ENCODE measurements around the gene CSTF3.

DNA sequence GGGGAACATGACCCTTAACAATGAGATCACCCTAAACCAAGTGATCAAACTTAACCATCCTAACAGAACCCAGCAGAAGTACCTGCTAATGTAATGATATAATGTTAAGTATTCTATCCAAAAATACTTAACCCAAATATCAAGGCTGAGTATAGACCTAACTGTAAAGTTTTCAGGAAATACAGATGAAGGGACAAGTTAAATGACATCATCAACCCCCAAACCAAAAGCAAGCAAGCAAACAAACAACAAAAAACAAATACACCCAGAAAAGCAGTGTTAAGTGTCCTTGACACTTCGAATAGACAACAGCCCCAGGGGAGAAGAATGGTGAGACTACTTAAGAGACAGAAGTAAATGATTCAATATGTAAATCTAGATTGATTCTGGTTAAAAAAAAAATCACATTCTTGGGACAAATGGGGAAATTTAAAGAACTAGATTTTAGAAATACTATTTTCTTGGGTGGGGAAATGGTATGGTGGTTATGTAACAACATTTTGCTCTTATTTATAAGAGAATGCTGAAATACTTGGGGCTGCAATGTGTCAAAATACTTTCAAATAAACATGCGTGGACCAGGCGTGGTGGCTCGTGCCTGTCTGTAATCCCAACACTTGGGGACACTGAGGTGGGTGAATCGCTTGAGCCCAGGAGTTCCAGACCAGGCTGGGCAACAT is 2.5 kb downstream of the CSTF3 start:
- TF ChIP-seq EZH2 (IDR thresholded peaks at IDR 0.05; ENCODE audit: borderline replicate concordance, control insufficient read depth, low read depth, low read length) (no peak), ETV6 (conservative IDR thresholded peaks at IDR 0.05 in 1 of 2, IDR thresholded peaks at IDR 0.05 in 1 of 2; ENCODE audit: borderline replicate concordance in 1 of 2, low read depth in 1 of 2) (no peak), ZNF274 (IDR thresholded peaks at IDR 0.05; ENCODE audit: insufficient read depth, insufficient read length) (no peak), SRF (IDR thresholded peaks at IDR 0.05; ENCODE audit: low read depth in 2 of 2, low read length in 2 of 2) (no peak), MTA3 (IDR thresholded peaks at IDR 0.05; ENCODE audit: borderline replicate concordance, low read length) (no peak), KAT2A (conservative IDR thresholded peaks at IDR 0.05; ENCODE audit: control insufficient read depth, low read depth, low read length) (no peak), HDAC6 (IDR thresholded peaks at IDR 0.05; ENCODE audit: unreplicated experiment) (no peak), POLR2A (IDR thresholded peaks at IDR 0.05; ENCODE audit: low read depth, low read length) (no peak), CHD1 (IDR thresholded peaks at IDR 0.05; ENCODE audit: low read depth, low read length) (no peak), SMARCA5 (IDR thresholded peaks at IDR 0.05) (no peak), RFX5 (IDR thresholded peaks at IDR 0.05; ENCODE audit: low read depth, low read length) (no peak)
- TF ChIP-seq, protein P1, sequence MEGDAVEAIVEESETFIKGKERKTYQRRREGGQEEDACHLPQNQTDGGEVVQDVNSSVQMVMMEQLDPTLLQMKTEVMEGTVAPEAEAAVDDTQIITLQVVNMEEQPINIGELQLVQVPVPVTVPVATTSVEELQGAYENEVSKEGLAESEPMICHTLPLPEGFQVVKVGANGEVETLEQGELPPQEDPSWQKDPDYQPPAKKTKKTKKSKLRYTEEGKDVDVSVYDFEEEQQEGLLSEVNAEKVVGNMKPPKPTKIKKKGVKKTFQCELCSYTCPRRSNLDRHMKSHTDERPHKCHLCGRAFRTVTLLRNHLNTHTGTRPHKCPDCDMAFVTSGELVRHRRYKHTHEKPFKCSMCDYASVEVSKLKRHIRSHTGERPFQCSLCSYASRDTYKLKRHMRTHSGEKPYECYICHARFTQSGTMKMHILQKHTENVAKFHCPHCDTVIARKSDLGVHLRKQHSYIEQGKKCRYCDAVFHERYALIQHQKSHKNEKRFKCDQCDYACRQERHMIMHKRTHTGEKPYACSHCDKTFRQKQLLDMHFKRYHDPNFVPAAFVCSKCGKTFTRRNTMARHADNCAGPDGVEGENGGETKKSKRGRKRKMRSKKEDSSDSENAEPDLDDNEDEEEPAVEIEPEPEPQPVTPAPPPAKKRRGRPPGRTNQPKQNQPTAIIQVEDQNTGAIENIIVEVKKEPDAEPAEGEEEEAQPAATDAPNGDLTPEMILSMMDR (IDR thresholded peaks at IDR 0.05 in 2 of 3, conservative IDR thresholded peaks at IDR 0.05 in 1 of 3; ENCODE audit: control insufficient read depth in 2 of 3, extremely low read depth in 1 of 3, insufficient read depth in 1 of 3, low read depth in 3 of 3, low read length in 3 of 3): no peak
- TF ChIP-seq, protein P2, sequence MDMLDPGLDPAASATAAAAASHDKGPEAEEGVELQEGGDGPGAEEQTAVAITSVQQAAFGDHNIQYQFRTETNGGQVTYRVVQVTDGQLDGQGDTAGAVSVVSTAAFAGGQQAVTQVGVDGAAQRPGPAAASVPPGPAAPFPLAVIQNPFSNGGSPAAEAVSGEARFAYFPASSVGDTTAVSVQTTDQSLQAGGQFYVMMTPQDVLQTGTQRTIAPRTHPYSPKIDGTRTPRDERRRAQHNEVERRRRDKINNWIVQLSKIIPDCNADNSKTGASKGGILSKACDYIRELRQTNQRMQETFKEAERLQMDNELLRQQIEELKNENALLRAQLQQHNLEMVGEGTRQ (IDR thresholded peaks at IDR 0.05; ENCODE audit: borderline replicate concordance, low read depth, low read length): no peak
- TF ChIP-seq, protein P3, sequence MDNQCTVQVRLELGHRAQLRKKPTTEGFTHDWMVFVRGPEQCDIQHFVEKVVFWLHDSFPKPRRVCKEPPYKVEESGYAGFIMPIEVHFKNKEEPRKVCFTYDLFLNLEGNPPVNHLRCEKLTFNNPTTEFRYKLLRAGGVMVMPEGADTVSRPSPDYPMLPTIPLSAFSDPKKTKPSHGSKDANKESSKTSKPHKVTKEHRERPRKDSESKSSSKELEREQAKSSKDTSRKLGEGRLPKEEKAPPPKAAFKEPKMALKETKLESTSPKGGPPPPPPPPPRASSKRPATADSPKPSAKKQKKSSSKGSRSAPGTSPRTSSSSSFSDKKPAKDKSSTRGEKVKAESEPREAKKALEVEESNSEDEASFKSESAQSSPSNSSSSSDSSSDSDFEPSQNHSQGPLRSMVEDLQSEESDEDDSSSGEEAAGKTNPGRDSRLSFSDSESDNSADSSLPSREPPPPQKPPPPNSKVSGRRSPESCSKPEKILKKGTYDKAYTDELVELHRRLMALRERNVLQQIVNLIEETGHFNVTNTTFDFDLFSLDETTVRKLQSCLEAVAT (IDR thresholded peaks at IDR 0.05): no peak

Data from GM12878 (cell line).